Uterus (tissue), 4 donors: ENCODE data around the gene METTL21C. TPM values are rescaled to one million over a fixed set of nuclear protein-coding genes. Genes with fewer than 3 reads are reported as not detected.

Experiments
- DNase-seq, 2 donors: peaks; one replicate each; pipeline ENCODE4 v3.0.0-alpha.2; 2019 to 2020
- H3K27ac ChIP-seq, 2 donors: fragments of 200-600 bp; sonication (generic); 1 replicate in 1 of 2; 2 replicates in 1 of 2; pipeline ENCODE4 v1.5.1; 2016 to 2018
- H3K27me3 ChIP-seq, 2 donors: fragments of 200-600 bp; sonication (generic); one replicate each; pipeline ENCODE4 v1.5.1; 2018 to 2019; ENCODE audit warnings: control low read depth in 1 of 2
- H3K36me3 ChIP-seq, 2 donors: fragments of 200-600 bp; sonication (generic); one replicate each; pipeline ENCODE4 v1.5.1; 2019; ENCODE audit warnings: control low read depth in 1 of 2
- H3K4me1 ChIP-seq, 2 donors: fragments of 200-600 bp; sonication (generic); one replicate each; pipeline ENCODE4 v1.5.1; 2018 to 2019; ENCODE audit warnings: control low read depth in 1 of 2
- H3K4me3 ChIP-seq, 2 donors: fragments of 200-600 bp; sonication (generic); 1 replicate in 1 of 2; 2 replicates in 1 of 2; pipeline ENCODE4 v1.5.1; 2018 to 2019; ENCODE audit warnings: mild to moderate bottlenecking in 1 of 2
- H3K9me3 ChIP-seq, 2 donors: fragments of 200-600 bp; sonication (generic); one replicate each; pipeline ENCODE4 v1.5.1; 2019; ENCODE audit warnings: control low read depth in 1 of 2
- POLR2A ChIP-seq, 2 donors: fragments of 450-650 bp; IDR thresholded peaks; one replicate each; pipeline ENCODE4 v1.6.1; 2016; ENCODE audit warnings: antibody characterized with exemption in 2 of 2, mild to moderate bottlenecking in 1 of 2, moderate library complexity in 1 of 2
- intact Hi-C: fragments of 100-400 bp; cut with DNase I; formaldehyde crosslinking; loops from one replicate; pipeline ENCODE4 v1.15.1; 2023; ENCODE audit warnings: low total_unique reads
- total RNA-seq, 4 donors: library from RNA; depleted of rRNA in 3 of 4; stranded (reverse); fragments of >200 nt in 3 of 4; gene quantifications; one replicate each; pipeline versions ENCODE4 v1.1.0 to v1.2.4, GENCODE V29; 2014 to 2023
- TF ChIP-seq, protein P1 (sequence below), 4 experiments: fragments of 200-600 bp in 2 of 4; fragments of 450-650 bp in 2 of 4; sonication (generic) in 2 of 4; IDR thresholded peaks; one replicate each; pipeline ENCODE4 v1.5.1; 2016 to 2019; ENCODE audit warnings: antibody characterized with exemption in 4 of 4, mild to moderate bottlenecking in 2 of 4, moderate library complexity in 1 of 4
- donor health status: DM: yes; HTN: yes; CAD: no.

METTL21C gene
- total RNA-seq, 4 donors from 2014 or later = 0.41 TPM; not detected in 3

DNA sequence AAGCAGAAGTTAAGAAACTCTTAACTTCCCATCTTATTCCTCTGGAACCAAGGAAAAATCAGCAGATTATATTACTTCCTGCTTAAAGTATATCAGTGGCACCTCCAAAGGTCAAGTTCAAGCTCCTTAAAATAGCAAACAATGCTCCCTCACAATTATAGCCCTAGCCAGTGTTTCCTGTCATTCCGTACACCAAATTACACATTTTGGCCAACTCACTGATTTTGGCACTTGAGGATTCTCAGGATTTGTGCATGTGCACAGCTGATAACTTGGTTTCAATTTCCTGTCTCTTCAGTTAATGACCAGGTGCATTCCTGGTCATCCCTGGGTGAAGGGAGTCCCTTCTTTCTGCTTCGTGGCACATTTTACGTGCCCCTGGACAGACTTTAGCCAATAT is 56.1 kb downstream of the METTL21C start:
- Histone ChIP-seq H3K4me3 (no peak overlapping the region), H3K27me3 (no peaks in the 10 kb centered on the region), H3K4me1 (no peaks in the 10 kb centered on the region), H3K36me3 (no peaks in the 10 kb centered on the region), H3K27ac (no peak overlapping the region), H3K9me3 (no peaks in the 10 kb centered on the region)
- no peak for DNase-seq
- intact Hi-C loops = no loop called here
- TF ChIP-seq, protein P1, sequence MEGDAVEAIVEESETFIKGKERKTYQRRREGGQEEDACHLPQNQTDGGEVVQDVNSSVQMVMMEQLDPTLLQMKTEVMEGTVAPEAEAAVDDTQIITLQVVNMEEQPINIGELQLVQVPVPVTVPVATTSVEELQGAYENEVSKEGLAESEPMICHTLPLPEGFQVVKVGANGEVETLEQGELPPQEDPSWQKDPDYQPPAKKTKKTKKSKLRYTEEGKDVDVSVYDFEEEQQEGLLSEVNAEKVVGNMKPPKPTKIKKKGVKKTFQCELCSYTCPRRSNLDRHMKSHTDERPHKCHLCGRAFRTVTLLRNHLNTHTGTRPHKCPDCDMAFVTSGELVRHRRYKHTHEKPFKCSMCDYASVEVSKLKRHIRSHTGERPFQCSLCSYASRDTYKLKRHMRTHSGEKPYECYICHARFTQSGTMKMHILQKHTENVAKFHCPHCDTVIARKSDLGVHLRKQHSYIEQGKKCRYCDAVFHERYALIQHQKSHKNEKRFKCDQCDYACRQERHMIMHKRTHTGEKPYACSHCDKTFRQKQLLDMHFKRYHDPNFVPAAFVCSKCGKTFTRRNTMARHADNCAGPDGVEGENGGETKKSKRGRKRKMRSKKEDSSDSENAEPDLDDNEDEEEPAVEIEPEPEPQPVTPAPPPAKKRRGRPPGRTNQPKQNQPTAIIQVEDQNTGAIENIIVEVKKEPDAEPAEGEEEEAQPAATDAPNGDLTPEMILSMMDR (IDR thresholded peaks at IDR 0.05) = no peak
- no peak for TF ChIP-seq POLR2A (IDR thresholded peaks at IDR 0.05)

Other genes with a start within 250 kb of the METTL21C start
- gene TPP2, start 98.1 kb downstream of the METTL21C start, total RNA-seq = 10 to 100 TPM; 42.1 to 83.5 (median 48.7) TPM
- gene TEX30, start 78.7 kb upstream of the METTL21C start, total RNA-seq = 10 to 100 TPM; 11.2 to 20.5 (median 14.7) TPM
- gene POGLUT2, start 103.9 kb upstream of the METTL21C start, total RNA-seq = 10 to 100 TPM in 2 of 4 donors, 1 to 10 TPM in 2; 3.5 to 40.3 (median 17.2) TPM
- gene BIVM, start 104.1 kb upstream of the METTL21C start, total RNA-seq = 10 to 100 TPM in 2 of 4 donors, 1 to 10 TPM in 2; 5.0 to 55.9 (median 18.0) TPM
- gene ERCC5, start 151.0 kb upstream of the METTL21C start, total RNA-seq = 100 to 1,000 TPM in 1 of 4 donors, 10 to 100 TPM in 3; 43.7 to 134 (median 76.4) TPM